Muscle layer of colon (tissue), 2 donors: ENCODE data around the gene BRWD1.
A peak's percentile ranks its signal among the peaks of the same experiment; 100 is the strongest.

Experiments
- H3K27ac ChIP-seq: one replicate; pipeline ENCODE4 v1.7.0; 2013; ENCODE audit warnings: low read depth, mild to moderate bottlenecking, low read length, moderate library complexity
- H3K27me3 ChIP-seq, 2 donors: one replicate each; pipeline ENCODE4 v1.7.0; 2013; ENCODE audit warnings: low read length in 2 of 2, mild to moderate bottlenecking in 2 of 2; ENCODE audit not compliant: insufficient read depth in 2 of 2, control insufficient read depth in 1 of 2
- H3K36me3 ChIP-seq: one replicate; pipeline ENCODE4 v1.7.0; 2013; ENCODE audit warnings: mild to moderate bottlenecking, low read length; ENCODE audit not compliant: insufficient read depth
- H3K4me1 ChIP-seq: one replicate; pipeline ENCODE4 v1.7.0; 2013; ENCODE audit warnings: mild to moderate bottlenecking, low read length; ENCODE audit not compliant: insufficient read depth
- H3K4me3 ChIP-seq, 2 donors: one replicate each; pipeline ENCODE4 v1.7.0; 2013; ENCODE audit warnings: low read length in 2 of 2, low read depth in 1 of 2, mild to moderate bottlenecking in 1 of 2, moderate library complexity in 1 of 2
- H3K9ac ChIP-seq: one replicate; pipeline ENCODE4 v1.7.0; 2013; ENCODE audit warnings: low read length
- H3K9me3 ChIP-seq: one replicate; pipeline ENCODE4 v1.7.0; 2013; ENCODE audit warnings: mild to moderate bottlenecking, low read length
- donor health status: abdominal sarcoma.
- donor health status: Adenocarcinoma of cecum.

Gene BRWD1

DNA sequence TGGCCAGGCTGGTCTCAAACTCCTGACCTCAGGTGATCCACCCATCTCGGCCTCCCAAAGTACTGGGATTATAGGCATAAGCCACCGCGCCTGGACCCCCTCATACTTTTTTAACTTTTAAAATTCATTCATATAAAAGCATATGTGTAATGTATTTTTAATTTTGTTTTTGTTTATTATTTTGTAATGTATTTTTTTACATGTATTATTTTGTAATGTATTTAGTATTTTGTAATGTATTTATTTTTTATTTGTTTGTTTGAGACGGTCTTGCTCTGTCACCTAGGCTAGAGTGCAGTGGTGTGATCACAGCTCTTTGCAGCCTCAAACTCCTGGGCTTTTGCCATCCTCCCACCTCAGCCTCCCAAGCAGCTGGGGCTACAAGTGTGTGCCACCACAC lies 12.0 kb upstream of the BRWD1 start:
- H3K9ac ChIP-seq = no peak overlapping the region
- no peak overlapping the region for H3K4me3 ChIP-seq
- no peaks in the 10 kb centered on the region for H3K27me3 ChIP-seq
- no peak overlapping the region for H3K27ac ChIP-seq
- H3K36me3 ChIP-seq = no peaks in the 10 kb centered on the region
- H3K9me3 ChIP-seq = no peaks in the 10 kb centered on the region
- H3K4me1 ChIP-seq = no peaks in the 10 kb centered on the region

DNA sequence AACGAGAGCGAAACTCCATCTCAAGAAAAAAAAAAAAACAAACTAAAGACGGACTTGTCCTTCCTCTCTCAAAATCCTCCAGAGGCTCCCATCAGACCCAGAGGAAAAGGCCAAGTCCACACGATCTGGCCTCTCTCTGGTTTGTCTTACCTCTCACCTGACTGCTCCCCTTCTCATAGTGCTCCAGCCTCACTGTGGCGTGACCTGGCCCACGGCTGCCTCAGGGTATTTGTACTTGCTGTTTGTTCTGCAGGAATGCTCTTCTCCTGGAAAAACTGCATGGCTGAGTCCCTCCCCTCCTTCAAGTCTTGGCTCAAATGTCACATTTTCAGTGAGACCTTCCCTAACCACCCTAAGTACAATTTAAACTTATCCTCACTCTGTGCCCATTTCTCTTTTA lies 8.0 kb upstream of the BRWD1 start:
- no peaks in the 10 kb centered on the region for H3K36me3 ChIP-seq
- no peak overlapping the region for H3K4me3 ChIP-seq
- no peak overlapping the region for H3K27ac ChIP-seq
- H3K27me3 ChIP-seq = no peaks in the 10 kb centered on the region
- H3K9me3 ChIP-seq = no peaks in the 10 kb centered on the region
- H3K9ac ChIP-seq = no peak overlapping the region
- peaks cover 16% of the 10 kb centered on the region for H3K4me1 ChIP-seq

DNA sequence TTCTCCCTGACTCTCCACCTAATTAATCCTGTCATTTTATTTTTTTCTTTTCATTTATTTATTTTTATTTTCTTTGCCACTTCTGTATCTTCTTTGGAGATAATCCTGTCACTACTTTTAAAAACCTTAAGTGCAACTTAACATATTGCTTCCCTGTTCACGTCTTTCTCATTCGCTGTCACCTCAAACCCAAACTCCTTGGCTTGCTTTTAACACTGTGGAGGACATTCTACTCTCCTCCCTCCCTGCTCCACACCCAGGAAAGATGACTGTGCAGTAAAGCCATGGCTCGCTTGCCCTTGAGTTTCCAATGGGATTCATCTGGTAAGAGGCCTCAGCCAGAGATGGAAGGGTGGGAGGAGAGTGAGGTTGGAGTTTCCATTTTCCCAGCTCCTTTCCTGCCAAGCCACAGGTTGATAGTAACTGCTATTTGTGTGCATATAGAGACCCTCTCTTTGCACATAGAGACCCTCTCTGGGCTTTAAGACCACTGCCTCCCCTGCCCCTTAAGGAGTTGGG lies 6.4 kb upstream of the BRWD1 start:
- Histone ChIP-seq H3K9me3 (no peaks in the 10 kb centered on the region), H3K36me3 (no peaks in the 10 kb centered on the region), H3K4me1 (peaks cover 16% of the 10 kb centered on the region), H3K27me3 (no peaks in the 10 kb centered on the region), H3K9ac (no peak overlapping the region), H3K4me3 (no peak overlapping the region), H3K27ac (peak overlapping the region; percentile 32)

DNA sequence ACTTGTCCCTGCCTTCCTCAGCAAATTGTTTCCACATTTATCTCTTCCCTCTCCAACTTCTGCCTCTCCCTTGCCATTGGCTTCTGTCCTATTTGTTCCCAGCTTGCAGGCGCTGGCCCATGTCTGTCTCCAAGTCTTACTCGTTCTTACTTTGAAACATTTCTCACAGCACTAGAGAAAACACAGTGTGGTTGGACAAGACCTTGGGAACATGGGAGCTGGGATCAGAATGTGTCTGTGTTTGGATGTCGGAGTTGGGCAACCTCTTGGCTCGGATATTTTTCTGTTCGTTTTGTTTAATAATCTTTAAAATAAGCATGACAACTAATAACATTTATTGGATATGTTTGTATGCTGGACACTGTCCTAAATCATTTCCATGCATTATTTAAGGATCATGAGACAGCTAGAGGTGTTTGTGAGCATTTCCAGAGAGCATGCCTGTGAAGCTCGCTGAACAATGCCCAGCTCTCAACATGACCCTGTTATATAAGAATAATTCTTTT lies 5.9 kb upstream of the BRWD1 start:
- peak overlapping the region; percentile 32 for H3K27ac ChIP-seq

GRCh38 chr21:39318091-39318959 lies 4.9 kb upstream of the BRWD1 start:
- Histone ChIP-seq H3K27ac (no peak overlapping the region), H3K4me3 (no peak overlapping the region), H3K36me3 (no peaks in the 10 kb centered on the region), H3K27me3 (no peaks in the 10 kb centered on the region), H3K4me1 (peaks cover 22% of the 10 kb centered on the region), H3K9me3 (no peaks in the 10 kb centered on the region), H3K9ac (no peak overlapping the region)

More for the DNA sequence above, 5.9 kb upstream of the BRWD1 start:
- H3K36me3 ChIP-seq = no peaks in the 10 kb centered on the region
- no peak overlapping the region for H3K9ac ChIP-seq
- H3K4me1 ChIP-seq = peaks cover 22% of the 10 kb centered on the region
- H3K9me3 ChIP-seq = no peaks in the 10 kb centered on the region
- H3K27me3 ChIP-seq = no peaks in the 10 kb centered on the region
- no peak overlapping the region for H3K4me3 ChIP-seq

- Histone ChIP-seq H3K4me3 (no peak overlapping the region), H3K9me3 (no peaks in the 10 kb centered on the region), H3K36me3 (no peaks in the 10 kb centered on the region), H3K27me3 (no peaks in the 10 kb centered on the region), H3K4me1 (peaks cover 22% of the 10 kb centered on the region), H3K9ac (no peak overlapping the region), H3K27ac (no peak overlapping the region)
These were observed 4.0 kb upstream of the BRWD1 start for GRCh38 chr21:39317134-39318090.

DNA sequence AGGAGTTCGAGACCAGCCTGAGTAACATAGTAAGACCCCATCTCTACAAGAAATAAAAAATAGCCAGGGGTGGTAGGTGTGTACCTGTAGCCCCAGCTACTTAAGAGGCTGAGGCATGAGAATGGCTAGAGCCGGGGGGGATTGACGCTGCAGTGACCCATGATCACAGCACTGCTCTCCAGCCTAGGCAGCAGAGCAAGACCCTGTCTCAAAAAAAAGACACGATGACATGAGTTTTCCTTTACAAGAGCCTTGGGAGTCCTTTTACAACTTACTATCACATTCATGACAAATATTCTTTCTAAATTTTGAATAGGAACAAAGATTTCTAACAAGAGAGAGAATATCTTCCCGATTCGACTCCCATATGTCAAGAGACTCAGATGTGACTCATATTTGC lies 3.3 kb upstream of the BRWD1 start:
- Histone ChIP-seq H3K36me3 (no peaks in the 10 kb centered on the region), H3K9me3 (no peaks in the 10 kb centered on the region), H3K4me1 (peaks cover 27% of the 10 kb centered on the region), H3K4me3 (no peak overlapping the region), H3K9ac (no peak overlapping the region), H3K27me3 (no peaks in the 10 kb centered on the region), H3K27ac (no peak overlapping the region)

GRCh38 chr21:39315603-39316445 lies 2.4 kb upstream of the BRWD1 start:
- no peaks in the 10 kb centered on the region for H3K27me3 ChIP-seq

GRCh38 chr21:39314143-39315027 lies 953 bp upstream of the BRWD1 start:
- H3K9me3 ChIP-seq = no peaks in the 10 kb centered on the region
- peaks cover 21% of the 10 kb centered on the region for H3K4me1 ChIP-seq
- H3K36me3 ChIP-seq = no peaks in the 10 kb centered on the region
- H3K9ac ChIP-seq = peak overlapping the region; percentile 61
- peak overlapping the region; percentile 70 to 73 for H3K4me3 ChIP-seq
- H3K27ac ChIP-seq = peak overlapping the region; percentile 94
- no peaks in the 10 kb centered on the region for H3K27me3 ChIP-seq

More at GRCh38 chr21:39315603-39316445, 2.4 kb upstream of the BRWD1 start:
- Histone ChIP-seq H3K9me3 (no peaks in the 10 kb centered on the region), H3K36me3 (no peaks in the 10 kb centered on the region), H3K4me3 (no peak overlapping the region), H3K27ac (no peak overlapping the region), H3K4me1 (peaks cover 29% of the 10 kb centered on the region), H3K9ac (no peak overlapping the region)

DNA sequence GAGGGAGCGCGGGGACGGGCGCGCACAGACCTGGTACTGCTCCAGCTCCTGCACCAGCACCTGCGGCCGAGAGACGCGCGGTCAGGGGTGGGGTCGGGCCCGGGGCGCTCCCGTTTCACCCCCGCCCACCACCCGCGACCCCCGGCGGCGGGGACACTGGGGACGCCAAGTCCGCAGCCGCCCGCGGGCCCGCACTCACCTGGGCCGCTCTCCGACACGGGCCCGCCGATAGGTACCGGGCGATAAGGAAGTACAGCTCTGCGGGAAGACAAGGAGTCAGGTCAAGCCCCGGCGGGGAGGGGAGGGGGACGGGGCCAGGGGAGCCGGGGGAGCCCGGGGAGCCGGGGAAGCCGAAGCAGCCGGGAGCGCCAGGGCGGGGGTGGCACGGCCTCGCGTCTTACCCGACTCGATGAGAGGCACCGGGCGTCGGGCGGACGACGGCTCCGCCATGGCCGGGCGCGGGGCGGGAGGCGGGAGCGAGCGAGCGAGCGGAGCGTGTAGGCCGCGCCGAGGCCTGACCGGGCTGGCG lies 326 bp downstream of the BRWD1 start:
- Histone ChIP-seq H3K4me1 (peaks cover 13% of the 10 kb centered on the region), H3K9me3 (no peaks in the 10 kb centered on the region), H3K9ac (peak overlapping the region; percentile 61)

More for the DNA sequence above, 326 bp downstream of the BRWD1 start:
- Histone ChIP-seq H3K36me3 (peaks cover 9% of the 10 kb centered on the region), H3K4me3 (peak overlapping the region; percentile 70 to 73), H3K27ac (peak overlapping the region; percentile 94), H3K27me3 (no peaks in the 10 kb centered on the region)
